OCI-LY1 (cell line): ENCODE results near the gene ANKRD55.

Experiments used
- EZH2 ChIP-seq: fragments of 200-600 bp; sonication (generic), shearing (Covaris generic); IDR thresholded peaks from 2 replicates; pipeline ENCODE4 v1.8.0; 2017; ENCODE audit warnings: borderline replicate concordance, mixed run types, mild to moderate bottlenecking, antibody characterized with exemption, low read length, moderate library complexity, mixed read lengths
- TF ChIP-seq, protein P1 (sequence below): fragments of 200-600 bp; sonication (generic), shearing (Covaris generic); IDR thresholded peaks from 2 replicates; pipeline ENCODE4 v1.5.1; 2017; ENCODE audit warnings: mild to moderate bottlenecking, antibody characterized with exemption, low read length, moderate library complexity, mixed read lengths

DNA sequence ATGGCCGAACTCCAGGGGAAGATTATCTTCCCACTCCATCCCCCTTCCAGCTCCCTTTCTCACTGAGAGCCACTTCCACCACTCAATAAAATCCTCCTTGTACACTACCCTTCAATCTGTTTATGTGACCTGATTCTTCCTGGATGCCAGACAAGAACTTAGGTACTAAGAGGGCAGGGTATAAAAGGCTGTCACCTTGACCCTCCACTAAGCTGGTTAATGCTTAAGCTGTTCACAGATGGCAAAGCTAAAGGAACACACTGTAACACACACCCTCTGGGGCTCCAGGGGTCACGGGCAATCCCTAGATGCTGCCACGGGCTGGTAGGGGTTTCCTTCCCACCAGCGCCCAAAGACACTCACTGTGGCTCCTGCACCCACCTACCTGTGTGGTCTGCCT is 179.8 kb downstream of the ANKRD55 start:
- TF ChIP-seq, protein P1, sequence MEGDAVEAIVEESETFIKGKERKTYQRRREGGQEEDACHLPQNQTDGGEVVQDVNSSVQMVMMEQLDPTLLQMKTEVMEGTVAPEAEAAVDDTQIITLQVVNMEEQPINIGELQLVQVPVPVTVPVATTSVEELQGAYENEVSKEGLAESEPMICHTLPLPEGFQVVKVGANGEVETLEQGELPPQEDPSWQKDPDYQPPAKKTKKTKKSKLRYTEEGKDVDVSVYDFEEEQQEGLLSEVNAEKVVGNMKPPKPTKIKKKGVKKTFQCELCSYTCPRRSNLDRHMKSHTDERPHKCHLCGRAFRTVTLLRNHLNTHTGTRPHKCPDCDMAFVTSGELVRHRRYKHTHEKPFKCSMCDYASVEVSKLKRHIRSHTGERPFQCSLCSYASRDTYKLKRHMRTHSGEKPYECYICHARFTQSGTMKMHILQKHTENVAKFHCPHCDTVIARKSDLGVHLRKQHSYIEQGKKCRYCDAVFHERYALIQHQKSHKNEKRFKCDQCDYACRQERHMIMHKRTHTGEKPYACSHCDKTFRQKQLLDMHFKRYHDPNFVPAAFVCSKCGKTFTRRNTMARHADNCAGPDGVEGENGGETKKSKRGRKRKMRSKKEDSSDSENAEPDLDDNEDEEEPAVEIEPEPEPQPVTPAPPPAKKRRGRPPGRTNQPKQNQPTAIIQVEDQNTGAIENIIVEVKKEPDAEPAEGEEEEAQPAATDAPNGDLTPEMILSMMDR = no peak
- no peak for TF ChIP-seq EZH2
